ENCODE data around the gene PREX1.
"Not testable (repeated sequence)": the region's sequence is repeated elsewhere in the genome, so short reads cannot be mapped to it uniquely, and the experiment has no call there.

PREX1 gene

DNA sequence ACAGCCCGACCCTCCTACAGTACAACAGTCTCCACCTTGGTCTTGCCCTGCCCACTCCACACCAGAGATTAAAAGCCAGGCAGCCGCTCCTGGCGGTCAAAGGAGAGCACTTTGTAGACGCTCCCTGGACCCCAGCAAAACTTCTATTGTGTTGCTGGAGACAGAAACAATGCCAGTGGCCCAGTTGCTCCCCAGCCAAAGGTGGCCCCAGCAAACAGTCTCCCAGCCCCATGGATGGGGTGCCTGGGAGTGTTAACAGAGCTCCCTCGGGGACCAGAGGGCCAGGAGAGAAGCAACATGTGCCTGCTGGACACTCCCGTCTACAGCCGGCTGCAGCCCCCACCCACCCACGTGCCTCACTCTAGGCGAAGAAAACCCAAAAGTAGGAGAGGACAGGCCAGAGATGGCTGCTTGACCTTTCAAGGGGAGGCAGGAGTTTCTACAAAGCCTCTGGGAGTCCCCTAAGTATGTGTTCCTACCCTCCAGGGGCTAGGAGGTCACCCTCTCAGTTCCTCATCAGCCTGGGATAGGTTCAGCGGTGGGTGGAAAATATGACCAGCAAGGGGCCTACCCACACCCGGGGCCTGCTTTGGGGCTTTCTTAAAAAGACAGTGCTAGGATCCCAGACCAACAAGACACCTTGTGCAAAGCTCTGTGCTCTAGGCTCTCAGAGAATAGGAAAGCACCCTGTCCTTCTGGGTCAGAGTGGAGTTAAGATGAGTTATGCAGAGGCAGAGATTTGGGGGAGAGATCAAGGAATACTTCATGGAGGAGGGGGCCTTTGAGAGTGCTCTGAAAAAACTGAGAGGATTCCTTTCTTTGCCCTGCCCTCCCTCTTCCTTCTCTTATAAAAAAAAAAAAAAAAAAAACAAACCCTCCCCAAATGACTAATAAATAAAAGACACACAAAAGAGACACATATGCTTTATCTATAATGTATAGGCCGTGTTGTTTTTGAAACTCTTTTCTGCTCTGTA lies 19.0 kb upstream of the PREX1 start:
- no peaks in the 10 kb centered on the region for H3K27me3 ChIP-seq (ENCODE audit: insufficient read depth, poor library complexity, severe bottlenecking)
- no peak overlapping the region for H3K27ac ChIP-seq (ENCODE audit: poor library complexity, severe bottlenecking)
- peaks cover 19% of the 10 kb centered on the region for H3K4me1 ChIP-seq (ENCODE audit: insufficient read depth, poor library complexity, severe bottlenecking)
- TF ChIP-seq, protein P1, sequence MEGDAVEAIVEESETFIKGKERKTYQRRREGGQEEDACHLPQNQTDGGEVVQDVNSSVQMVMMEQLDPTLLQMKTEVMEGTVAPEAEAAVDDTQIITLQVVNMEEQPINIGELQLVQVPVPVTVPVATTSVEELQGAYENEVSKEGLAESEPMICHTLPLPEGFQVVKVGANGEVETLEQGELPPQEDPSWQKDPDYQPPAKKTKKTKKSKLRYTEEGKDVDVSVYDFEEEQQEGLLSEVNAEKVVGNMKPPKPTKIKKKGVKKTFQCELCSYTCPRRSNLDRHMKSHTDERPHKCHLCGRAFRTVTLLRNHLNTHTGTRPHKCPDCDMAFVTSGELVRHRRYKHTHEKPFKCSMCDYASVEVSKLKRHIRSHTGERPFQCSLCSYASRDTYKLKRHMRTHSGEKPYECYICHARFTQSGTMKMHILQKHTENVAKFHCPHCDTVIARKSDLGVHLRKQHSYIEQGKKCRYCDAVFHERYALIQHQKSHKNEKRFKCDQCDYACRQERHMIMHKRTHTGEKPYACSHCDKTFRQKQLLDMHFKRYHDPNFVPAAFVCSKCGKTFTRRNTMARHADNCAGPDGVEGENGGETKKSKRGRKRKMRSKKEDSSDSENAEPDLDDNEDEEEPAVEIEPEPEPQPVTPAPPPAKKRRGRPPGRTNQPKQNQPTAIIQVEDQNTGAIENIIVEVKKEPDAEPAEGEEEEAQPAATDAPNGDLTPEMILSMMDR (IDR thresholded peaks at IDR 0.05; ENCODE audit: poor library complexity, severe bottlenecking), result no peak
- ATAC-seq (ENCODE audit: low read depth), result peak; percentile 8; the same call in 2 of the 3 replicates
- no peaks in the 10 kb centered on the region for H3K9me3 ChIP-seq (ENCODE audit: severe bottlenecking)
- H3K4me3 ChIP-seq (ENCODE audit: severe bottlenecking), result no peak overlapping the region
- H3K36me3 ChIP-seq (ENCODE audit: low read depth), result no peaks in the 10 kb centered on the region
- DNase-seq (ENCODE audit: low spot score), result no peak

DNA sequence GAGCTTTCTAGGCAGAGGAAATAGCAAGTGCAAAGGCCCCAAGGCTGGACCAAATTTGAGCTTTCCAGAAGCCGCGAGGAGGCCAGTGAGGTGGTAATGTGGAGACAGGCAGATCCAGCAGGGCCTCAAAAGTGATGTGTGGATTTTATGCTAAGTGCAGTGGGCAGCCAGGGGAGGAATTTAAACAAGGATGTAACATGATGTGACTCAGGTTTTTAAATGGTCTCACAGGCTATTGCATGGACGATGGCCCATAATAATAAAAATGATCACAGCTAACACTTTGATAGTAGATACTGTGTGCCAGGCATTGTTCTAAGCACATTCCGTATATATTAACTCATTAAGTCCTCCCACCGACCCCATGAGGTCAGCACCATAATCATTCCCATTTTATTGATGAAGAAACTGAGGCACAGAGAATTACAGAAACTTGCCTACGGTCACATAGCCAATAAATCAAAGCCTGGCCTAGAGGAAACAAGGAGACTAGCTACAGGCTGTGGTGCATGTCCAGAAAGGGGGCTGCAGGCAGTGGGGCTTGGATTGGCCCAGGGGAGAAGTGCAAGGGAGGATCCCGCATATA lies 18.0 kb upstream of the PREX1 start:
- Histone ChIP-seq H3K4me1 (ENCODE audit: insufficient read depth, poor library complexity, severe bottlenecking) (peaks cover 28% of the 10 kb centered on the region), H3K27me3 (ENCODE audit: insufficient read depth, poor library complexity, severe bottlenecking) (no peaks in the 10 kb centered on the region), H3K36me3 (ENCODE audit: low read depth) (no peaks in the 10 kb centered on the region), H3K27ac (ENCODE audit: poor library complexity, severe bottlenecking) (peak overlapping the region; percentile 1), H3K4me3 (ENCODE audit: severe bottlenecking) (no peak overlapping the region), H3K9me3 (ENCODE audit: severe bottlenecking) (no peaks in the 10 kb centered on the region)
- TF ChIP-seq, protein P1 (IDR thresholded peaks at IDR 0.05; ENCODE audit: poor library complexity, severe bottlenecking), result no peak
- DNase-seq (ENCODE audit: low spot score) (no peak), ATAC-seq (ENCODE audit: low read depth) (peak; percentile 6; the same call in 1 of the 3 replicates)

DNA sequence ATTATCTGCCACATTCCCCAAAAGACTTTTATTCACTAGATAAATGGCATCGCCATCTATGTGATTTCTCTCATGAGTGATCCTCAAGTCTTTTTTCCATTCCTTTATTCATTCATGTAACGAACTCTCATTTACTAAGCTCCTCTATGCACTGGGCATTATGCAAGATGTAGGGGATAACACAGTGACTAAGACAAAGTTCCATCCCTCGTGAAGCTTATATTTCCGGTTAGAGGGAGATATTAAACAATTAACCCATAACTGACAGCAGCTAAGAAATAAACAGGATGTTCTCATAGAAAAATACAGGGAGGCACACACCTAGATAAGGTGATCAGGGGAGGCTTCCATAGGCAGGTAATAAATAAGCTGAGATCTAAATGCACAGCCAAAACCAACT lies 17.2 kb upstream of the PREX1 start:
- peak overlapping the region; percentile 1 for H3K27ac ChIP-seq (ENCODE audit: poor library complexity, severe bottlenecking)
- H3K36me3 ChIP-seq (ENCODE audit: low read depth), result no peaks in the 10 kb centered on the region
- no peak for DNase-seq (ENCODE audit: low spot score)
- TF ChIP-seq, protein P1 (IDR thresholded peaks at IDR 0.05; ENCODE audit: poor library complexity, severe bottlenecking), result no peak
- H3K4me1 ChIP-seq (ENCODE audit: insufficient read depth, poor library complexity, severe bottlenecking), result peaks cover 28% of the 10 kb centered on the region
- peak; percentile 37; the same call in 2 of the 3 replicates for ATAC-seq (ENCODE audit: low read depth)
- no peak overlapping the region for H3K4me3 ChIP-seq (ENCODE audit: severe bottlenecking)
- H3K9me3 ChIP-seq (ENCODE audit: severe bottlenecking), result no peaks in the 10 kb centered on the region
- no peaks in the 10 kb centered on the region for H3K27me3 ChIP-seq (ENCODE audit: insufficient read depth, poor library complexity, severe bottlenecking)

DNA sequence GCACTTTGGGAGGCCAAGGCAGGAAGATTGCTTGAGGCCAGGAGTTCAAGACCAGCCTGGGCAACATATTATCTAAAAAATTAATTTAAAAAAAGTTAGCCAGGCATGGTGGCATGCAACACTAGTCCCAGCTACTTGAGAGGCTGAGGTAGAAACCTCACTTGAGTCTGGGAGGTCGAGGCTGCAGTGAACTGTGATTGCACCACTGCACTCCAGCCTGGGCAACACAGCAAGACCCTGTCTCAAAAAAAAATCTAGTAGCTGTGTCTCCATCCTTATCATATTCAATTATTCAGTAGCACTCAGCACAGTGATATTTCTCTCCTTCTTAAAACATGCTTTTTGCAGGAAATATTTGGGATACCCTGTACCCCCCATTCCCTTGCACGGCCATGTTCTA lies 16.1 kb upstream of the PREX1 start:
- not testable (repeated sequence) for H3K9me3 ChIP-seq (ENCODE audit: severe bottlenecking); H3K27me3 ChIP-seq (ENCODE audit: insufficient read depth, poor library complexity, severe bottlenecking); H3K4me3 ChIP-seq (ENCODE audit: severe bottlenecking); H3K36me3 ChIP-seq (ENCODE audit: low read depth); H3K27ac ChIP-seq (ENCODE audit: poor library complexity, severe bottlenecking); ATAC-seq (ENCODE audit: low read depth); DNase-seq (ENCODE audit: low spot score)
- H3K4me1 ChIP-seq (ENCODE audit: insufficient read depth, poor library complexity, severe bottlenecking), result peaks cover 28% of the 10 kb centered on the region

DNA sequence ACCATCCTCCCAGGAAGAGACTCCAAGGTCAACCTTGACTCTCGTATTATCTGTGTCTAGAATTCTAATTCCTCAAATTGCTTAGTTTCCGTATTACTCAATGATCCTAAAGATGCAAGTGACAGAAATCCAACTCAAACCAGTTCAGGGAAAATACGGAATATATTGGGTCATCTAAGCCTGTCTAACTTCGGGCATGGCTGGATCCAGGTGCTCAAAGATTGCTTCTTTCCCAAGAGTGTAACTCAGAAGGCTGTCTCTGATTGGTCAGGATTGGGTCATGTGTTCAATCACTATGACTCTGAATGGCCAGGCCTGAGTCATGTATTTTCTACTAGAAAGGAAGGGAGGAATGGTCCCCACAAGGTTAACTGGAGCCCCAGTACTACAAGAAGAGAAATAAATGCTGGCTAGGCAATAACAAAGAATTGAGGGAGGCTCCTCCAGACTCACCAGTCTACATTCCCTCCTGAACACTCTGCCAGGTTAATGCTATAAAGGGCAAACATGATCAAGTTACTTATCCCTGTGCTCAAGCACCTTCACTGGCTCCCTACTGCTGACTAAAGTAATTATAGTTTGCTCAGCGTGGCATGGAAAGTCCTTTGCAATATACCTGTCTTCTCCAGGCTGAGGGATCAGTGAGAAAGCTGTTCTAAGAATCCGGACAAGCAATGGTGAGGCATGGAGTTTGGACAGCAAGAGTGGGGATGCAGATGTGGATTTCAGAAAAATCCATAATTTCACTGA lies 15.4 kb upstream of the PREX1 start:
- no peak overlapping the region for H3K27ac ChIP-seq (ENCODE audit: poor library complexity, severe bottlenecking)
- peaks cover 28% of the 10 kb centered on the region for H3K4me1 ChIP-seq (ENCODE audit: insufficient read depth, poor library complexity, severe bottlenecking)
- TF ChIP-seq, protein P1 (IDR thresholded peaks at IDR 0.05; ENCODE audit: poor library complexity, severe bottlenecking), result no peak
- H3K9me3 ChIP-seq (ENCODE audit: severe bottlenecking), result no peaks in the 10 kb centered on the region
- no peaks in the 10 kb centered on the region for H3K36me3 ChIP-seq (ENCODE audit: low read depth)
- ATAC-seq (ENCODE audit: low read depth) (no peak), DNase-seq (ENCODE audit: low spot score) (no peak)
- no peaks in the 10 kb centered on the region for H3K27me3 ChIP-seq (ENCODE audit: insufficient read depth, poor library complexity, severe bottlenecking)
- no peak overlapping the region for H3K4me3 ChIP-seq (ENCODE audit: severe bottlenecking)
